HG03439 (cell line): Measurements from ENCODE around the gene DNAH3.

Experiments used
- ATAC-seq: cut with Tn5 transposase; IDR thresholded peaks from one replicate; pipeline ENCODE4 v1.9.1; 2021; ENCODE audit warnings: mild to moderate bottlenecking, moderate library complexity; ENCODE audit not compliant: unreplicated experiment

DNAH3 gene

GRCh38 chr16:20889625-20890275 lies 260.9 kb downstream of the DNAH3 start:
- ATAC-seq, result no peak

GRCh38 chr16:20887207-20887606 lies 263.4 kb downstream of the DNAH3 start:
- no peak for ATAC-seq

GRCh38 chr16:20886320-20886719 lies 264.3 kb downstream of the DNAH3 start:
- no peak for ATAC-seq

GRCh38 chr16:20884240-20884556 lies 266.4 kb downstream of the DNAH3 start:
- ATAC-seq, result no peak

GRCh38 chr16:20883554-20884239 lies 266.9 kb downstream of the DNAH3 start:
- no peak for ATAC-seq
